Airway epithelial cell (primary cell): ENCODE data around the gene UBAC1. TPM values are rescaled to one million over a fixed set of nuclear protein-coding genes. Genes with fewer than 3 reads are reported as not detected.

Source experiments
- total RNA-seq: library from RNA; depleted of rRNA; stranded (reverse); fragments of >200 nt; gene quantifications from 2 replicates; pipeline ENCODE4 v1.2.3, GENCODE V29; 2015

UBAC1 gene
- 54.4 and 63.0 TPM in 2 replicates for total RNA-seq

GRCh38 chr9:135961277-135961715 lies at the start of gene UBAC1:
UBAC1 (minus strand) TSS chr9:135961373; CDS start chr9:135961162, 211 bp downstream.

GRCh38 chr9:135907431-135908092 lies 53.6 kb downstream of the UBAC1 start, which contains the start of gene CAMSAP1:
CAMSAP1 (minus strand) TSS chr9:135907546; CDS start chr9:135907159, 387 bp downstream.

Other genes starting within 250 kb of the UBAC1 start
- gene CAMSAP1, start 53.8 kb downstream of the UBAC1 start, total RNA-seq = 24.8 and 38.4 TPM in 2 replicates
- 12.0 and 14.8 TPM in 2 replicates for gene NACC2, start 133.9 kb upstream of the UBAC1 start, total RNA-seq
- gene TMEM250, start 157.5 kb upstream of the UBAC1 start, total RNA-seq = 58.1 and 58.7 TPM in 2 replicates
- gene LHX3, start 243.8 kb upstream of the UBAC1 start, total RNA-seq = not detected in 2 replicates